Cardiac fibroblast (primary cell): ENCODE measurements around the gene LGALS3.
A peak's percentile ranks its signal among the peaks of the same experiment; 100 is the strongest.

ENCODE experiments used
- DNase-seq, 2 donors: peaks; one replicate each; pipeline versions ENCODE4 v3.0.0 to v3.0.0-alpha.2; 2010; ENCODE audit warnings: low read depth in 2 of 2
- H3K4me3 ChIP-seq, 2 donors: replicated peaks in 1 of 2; 1 replicate in 1 of 2; 2 replicates in 1 of 2; pipeline ENCODE4 v1.5.1; 2011; ENCODE audit warnings: low read depth in 2 of 2, low read length in 2 of 2, mild to moderate bottlenecking in 2 of 2, moderate library complexity in 1 of 2
- TF ChIP-seq, protein P1 (sequence below): IDR thresholded peaks from one replicate; pipeline ENCODE4 v1.5.1; 2011; ENCODE audit warnings: low read depth, mild to moderate bottlenecking, low read length, inconsistent platforms

Gene LGALS3

GRCh38 chr14:55094292-55095157, 34.5 kb upstream of the LGALS3 start:
- H3K4me3 ChIP-seq, result no peak overlapping the region
- TF ChIP-seq, protein P1, sequence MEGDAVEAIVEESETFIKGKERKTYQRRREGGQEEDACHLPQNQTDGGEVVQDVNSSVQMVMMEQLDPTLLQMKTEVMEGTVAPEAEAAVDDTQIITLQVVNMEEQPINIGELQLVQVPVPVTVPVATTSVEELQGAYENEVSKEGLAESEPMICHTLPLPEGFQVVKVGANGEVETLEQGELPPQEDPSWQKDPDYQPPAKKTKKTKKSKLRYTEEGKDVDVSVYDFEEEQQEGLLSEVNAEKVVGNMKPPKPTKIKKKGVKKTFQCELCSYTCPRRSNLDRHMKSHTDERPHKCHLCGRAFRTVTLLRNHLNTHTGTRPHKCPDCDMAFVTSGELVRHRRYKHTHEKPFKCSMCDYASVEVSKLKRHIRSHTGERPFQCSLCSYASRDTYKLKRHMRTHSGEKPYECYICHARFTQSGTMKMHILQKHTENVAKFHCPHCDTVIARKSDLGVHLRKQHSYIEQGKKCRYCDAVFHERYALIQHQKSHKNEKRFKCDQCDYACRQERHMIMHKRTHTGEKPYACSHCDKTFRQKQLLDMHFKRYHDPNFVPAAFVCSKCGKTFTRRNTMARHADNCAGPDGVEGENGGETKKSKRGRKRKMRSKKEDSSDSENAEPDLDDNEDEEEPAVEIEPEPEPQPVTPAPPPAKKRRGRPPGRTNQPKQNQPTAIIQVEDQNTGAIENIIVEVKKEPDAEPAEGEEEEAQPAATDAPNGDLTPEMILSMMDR, result no peak
- DNase-seq, result peak in 1 of 2 donors; percentile 64

- TF ChIP-seq, protein P1, result no peak
- no peak overlapping the region for H3K4me3 ChIP-seq
- DNase-seq, result no peak
Measured at GRCh38 chr14:55097881-55098560, 31.0 kb upstream of the LGALS3 start.

- DNase-seq, result no peak
- no peak overlapping the region for H3K4me3 ChIP-seq
- TF ChIP-seq, protein P1, result no peak
Measured at GRCh38 chr14:55098561-55098898, 30.5 kb upstream of the LGALS3 start.

GRCh38 chr14:55099756-55100155, 29.3 kb upstream of the LGALS3 start:
- peak; percentile 34 to 88 for DNase-seq
- H3K4me3 ChIP-seq, result no peak overlapping the region
- TF ChIP-seq, protein P1, result no peak

- H3K4me3 ChIP-seq, result no peak overlapping the region
- TF ChIP-seq, protein P1, result no peak
- DNase-seq, result no peak
Measured at GRCh38 chr14:55101698-55102097, 27.4 kb upstream of the LGALS3 start.

DNA sequence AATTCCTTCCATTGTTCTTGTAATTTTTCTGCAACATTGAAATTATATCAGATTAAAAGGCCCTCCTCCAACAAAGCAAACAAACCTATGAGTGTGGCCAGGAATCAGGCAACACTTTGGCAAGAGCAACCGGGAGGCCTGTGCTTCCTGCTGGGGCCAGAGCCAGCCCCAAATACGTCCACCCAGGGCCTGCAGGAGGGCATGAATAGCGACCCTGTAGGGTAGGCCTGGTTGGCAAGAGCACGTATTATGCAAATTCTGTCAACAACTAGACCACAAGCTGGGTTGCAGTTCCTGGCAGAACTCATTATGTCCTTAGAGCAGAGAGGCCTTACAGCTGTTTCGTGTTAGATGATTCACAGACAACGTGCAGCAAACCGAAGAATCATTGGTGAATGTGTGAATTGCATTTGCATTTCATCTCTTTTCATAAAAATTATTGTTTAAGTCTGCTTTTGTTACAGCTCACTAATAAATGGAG, 26.9 kb upstream of the LGALS3 start:
- no peak overlapping the region for H3K4me3 ChIP-seq
- TF ChIP-seq, protein P1, result no peak
- DNase-seq, result peak; percentile 98 to 100
